HG02678 (cell line): Measurements from ENCODE around the gene CLDN7.
"Not testable (repeated sequence)": the region's sequence is repeated elsewhere in the genome, so short reads cannot be mapped to it uniquely, and the experiment has no call there.

Experiments used
- ATAC-seq: cut with Tn5 transposase; IDR thresholded peaks from one replicate; pipeline ENCODE4 v1.9.1; 2021; ENCODE audit warnings: mild to moderate bottlenecking, moderate library complexity; ENCODE audit not compliant: unreplicated experiment

CLDN7 gene

DNA sequence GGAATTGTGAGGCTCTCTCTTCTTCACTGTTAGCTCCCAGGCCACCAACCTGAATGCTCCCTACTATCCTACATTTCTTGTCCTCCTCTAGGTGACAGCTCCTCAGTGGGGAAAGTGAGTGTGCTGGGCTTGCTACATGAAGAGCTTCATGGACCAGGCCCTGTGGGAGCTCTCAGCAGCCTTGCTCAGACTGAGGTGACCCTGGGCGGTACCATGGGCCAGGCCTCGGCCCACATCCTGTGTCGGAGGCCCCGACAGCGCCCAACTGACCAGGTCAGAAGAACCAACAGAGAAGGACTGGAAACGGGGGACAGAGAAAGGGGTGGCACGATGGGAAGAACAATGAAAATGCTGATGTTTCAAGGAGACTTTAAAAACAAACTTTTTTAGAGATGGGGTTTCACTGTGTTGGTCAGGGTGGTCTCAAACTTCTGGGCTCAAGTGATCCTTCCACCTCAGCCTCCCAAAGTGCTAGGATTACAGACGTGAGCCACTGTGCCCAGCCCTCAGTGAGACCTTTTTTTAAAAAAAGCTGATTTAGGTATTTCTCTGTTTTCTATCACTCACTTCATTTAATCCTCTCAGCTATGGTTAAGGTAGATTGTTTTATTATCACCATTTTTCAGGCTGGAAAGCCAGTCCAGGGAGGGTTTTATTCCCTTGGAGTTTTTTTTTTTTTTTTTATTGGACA is 5.4 kb downstream of the CLDN7 start:
- no peak for ATAC-seq

DNA sequence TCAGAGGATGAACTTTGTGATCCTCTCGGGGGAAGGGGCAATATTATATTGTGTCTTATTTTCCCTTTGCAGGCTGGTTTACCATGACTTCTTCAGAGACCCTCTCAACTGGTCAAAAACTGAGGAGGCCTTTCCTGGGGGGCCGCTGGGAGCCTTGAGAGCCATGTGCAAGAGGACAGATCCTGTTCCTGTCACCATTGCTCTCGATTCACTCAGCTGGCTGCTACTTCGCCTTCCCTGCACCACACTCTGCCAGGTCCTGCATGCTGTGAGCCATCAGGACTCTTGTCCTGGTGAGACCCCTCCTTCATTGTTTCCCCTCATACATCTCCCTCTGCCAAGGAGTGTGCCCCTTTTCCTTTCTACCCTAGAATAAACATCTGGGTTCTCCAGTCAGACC is 7.8 kb downstream of the CLDN7 start:
- ATAC-seq: no peak

DNA sequence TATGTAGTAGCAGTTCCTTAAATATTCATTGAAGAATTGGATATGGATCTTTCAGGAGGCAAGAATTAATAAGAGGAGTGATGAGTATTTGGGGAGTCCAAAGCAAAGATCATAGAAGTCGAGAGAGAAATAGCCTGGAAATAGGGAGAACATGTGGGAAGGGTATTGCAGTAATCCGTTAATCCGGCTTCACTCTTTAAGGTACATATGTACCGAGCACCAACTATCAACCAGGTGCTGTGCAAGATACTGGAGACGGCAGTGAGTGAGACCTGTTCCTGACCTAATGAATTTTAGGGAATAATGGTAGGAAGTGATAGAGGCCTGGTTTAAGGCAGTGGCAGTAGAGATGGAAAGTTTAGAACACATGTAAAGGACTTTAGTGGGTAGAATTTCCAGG is 9.2 kb downstream of the CLDN7 start:
- ATAC-seq: no peak

DNA sequence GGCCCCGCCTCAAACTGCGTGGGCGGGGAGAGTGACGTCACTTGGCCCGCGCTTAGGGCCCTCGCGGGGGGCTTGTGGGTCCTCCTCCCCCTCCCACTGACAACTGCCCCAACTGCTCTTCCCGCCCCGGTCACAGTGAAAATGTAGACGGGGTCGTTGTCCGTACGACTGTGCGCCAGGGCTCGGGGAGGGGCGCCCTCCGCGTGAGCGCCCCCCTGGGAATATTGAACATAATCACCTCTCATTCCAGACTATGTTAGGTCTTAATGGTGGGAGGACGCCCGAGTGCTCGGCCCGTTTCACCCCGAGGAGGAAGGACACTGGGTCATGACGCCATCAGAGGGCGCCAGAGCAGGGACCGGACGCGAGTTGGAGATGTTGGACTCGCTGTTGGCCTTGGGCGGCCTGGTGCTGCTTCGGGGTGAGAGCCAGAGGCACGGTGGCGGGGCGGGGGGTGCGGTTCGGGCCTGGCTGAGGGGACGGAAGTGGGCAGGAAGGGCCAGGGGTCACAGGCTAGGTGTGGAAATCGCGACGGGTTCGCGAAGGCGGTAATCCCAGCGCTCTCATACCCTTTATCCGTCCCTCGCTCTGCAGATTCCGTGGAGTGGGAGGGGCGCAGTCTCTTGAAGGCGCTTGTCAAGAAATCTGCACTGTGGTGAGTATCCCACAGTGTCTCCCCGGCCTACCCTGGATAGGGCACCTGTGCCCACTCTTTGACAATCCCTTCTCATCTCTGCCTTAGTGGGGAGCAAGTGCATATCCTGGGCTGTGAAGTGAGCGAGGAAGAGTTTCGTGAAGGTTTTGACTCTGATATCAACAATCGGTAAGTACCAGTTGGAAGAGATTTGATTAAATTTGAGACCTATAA is 9.9 kb downstream of the CLDN7 start, which contains the start of gene ELP5:
TSS of gene ELP5 (plus strand) at position 40 of the 868 bp plus-strand sequence. CDS start at position 376, 336 bp downstream.
- ATAC-seq: peak; percentile 50

DNA sequence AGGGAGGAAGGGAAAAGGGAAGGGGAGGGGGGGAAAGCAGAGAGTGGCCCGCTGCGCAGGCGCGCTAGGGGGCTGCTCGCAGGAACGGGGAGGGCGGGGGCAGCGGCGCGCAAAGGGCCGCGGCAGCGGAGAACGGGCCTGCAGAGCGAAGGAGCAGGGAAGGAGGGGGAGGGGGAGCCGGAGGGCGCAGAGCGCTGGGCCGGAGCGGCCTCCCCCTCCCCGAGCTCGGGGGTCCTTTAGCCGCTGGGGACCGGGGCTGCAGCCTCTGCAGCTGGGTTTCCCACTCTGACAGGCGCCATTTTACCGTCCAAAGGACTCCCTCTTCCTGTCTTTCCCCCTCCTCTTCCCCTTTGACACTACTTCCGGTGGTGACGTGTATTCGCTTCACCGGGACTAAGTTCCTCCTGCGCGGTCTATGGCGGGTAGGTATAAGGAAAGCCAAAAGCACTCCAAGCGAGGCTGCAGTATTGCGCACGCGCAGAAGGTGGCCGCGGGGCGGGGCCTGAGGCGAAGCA is 10.6 kb downstream of the CLDN7 start, which contains the start of gene CTDNEP1:
TSS of gene CTDNEP1 (minus strand) at position 74 of the 515 bp plus-strand sequence. CDS start 438 bp downstream, outside the sequence.
- ATAC-seq: peak; percentile 81

DNA sequence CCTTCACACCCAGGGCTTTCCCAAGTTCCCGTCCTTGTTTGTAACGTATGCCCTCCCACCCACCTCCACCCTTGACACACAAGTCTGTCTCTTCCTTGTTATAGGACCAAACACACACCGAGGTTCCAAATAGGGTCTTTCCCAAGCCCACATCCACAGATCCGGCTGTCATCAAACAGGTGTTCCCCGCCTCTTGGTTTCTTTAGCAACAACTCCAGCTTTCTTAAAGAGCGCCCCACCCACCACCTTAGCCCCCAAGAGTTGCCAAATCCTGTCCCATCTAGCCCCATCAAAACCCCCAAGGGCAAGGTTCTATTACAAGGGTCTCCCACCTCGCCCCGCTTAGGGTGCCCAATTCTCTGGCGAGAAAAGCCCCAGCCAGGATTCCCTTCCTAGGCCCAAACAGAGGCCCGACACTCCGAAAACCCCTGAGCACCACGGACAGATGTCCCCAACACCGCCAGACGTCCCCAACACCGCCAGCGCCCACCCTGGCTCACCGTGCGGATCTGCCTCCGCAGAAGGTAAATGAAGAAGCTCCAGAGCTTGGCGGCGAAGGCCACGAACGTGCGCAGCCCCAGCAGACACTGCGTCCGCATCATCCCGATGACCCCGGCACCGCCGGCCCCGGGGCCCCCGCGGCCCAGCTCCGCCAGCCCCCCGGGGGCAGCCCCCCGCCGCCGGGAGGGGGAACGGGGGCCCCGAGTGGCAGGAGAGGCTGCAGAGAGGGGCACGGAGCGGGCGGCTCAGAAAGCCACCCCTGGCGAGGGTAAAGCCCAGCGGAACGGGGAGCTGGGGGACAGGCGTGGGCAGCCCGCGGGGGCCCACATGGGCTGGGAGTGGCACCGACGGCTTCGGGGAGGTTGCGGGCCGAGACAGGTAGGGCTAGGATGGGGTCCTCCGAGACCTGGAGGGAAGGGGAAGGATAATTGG is 11.3 kb downstream of the CLDN7 start:
- ATAC-seq: no peak

DNA sequence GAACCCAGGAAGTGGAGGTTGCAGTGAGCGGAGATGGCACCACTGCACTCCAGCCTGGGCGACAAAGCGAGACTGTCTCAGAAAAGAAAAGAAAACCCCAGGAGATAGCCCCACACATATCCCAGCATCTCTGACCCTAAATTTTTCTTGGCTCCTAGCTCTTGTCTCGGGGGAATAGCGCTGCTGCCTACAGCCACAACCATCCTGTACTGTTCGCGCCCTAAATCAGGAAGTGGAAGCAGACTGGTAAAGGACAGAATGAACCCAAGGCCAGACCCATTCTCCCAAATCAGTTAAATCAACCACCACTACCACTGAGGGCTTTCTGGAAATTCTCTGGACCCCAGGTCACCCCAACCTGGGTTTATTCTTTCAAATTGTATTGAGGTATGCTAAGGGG is 12.4 kb downstream of the CLDN7 start:
- ATAC-seq: no peak

DNA sequence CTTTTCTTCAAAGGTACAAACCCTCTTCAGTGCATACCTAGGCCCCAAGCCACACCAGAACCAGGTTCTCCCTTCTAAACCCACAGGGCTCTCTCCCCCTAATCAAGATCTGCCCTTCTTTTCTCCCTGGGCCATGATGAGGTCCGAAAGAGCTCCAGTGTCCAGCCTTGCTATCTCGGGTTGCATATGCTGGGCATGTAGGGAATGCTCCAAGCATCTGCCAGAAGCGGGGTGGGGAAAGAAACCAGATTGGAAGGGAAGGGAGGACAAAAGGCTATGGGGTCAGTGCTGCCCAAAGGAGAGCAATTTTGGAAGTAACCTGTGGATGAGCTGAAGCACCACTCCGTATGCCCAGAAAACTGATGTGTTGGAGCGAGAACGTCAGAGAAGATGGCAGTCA is 13.1 kb downstream of the CLDN7 start:
- no peak for ATAC-seq

DNA sequence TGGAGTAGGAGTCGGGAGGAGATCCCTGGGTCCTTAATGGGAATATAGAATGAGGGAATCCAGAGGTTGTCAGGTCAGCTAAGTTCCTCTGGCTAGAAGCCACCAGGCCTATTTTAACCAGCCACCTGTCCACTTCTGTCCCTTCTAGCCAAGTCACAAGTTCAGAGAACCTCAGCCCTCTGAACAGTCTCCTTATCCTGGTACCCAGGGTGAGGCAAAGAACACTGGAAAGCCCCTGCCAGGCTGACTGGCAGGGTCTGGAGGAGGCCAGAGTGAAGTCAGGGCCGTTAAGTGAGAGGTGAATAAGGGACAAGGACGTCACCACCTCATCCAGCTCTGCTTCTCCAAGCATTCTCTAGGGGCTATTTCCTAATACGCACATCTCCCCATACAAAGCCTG is 13.5 kb downstream of the CLDN7 start:
- no peak for ATAC-seq

DNA sequence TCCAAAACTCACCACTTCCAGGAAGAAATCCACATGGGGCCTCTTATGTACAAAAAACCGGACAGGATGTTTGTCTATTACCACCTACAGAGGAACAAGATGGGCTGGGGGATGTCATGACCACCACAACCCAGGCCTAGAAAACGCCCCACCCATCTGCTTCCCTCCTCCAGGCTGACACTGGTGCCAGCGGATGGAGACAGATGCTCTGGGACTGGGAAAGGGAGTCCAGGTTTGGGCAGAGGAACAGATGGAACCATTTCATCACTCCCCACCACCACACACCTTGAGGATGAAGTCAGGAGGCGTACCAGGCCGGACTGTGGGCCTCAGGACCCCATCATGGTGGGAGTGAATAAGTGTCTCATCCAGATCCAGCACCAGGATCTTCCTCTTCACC is 15.5 kb downstream of the CLDN7 start:
- ATAC-seq: no peak

DNA sequence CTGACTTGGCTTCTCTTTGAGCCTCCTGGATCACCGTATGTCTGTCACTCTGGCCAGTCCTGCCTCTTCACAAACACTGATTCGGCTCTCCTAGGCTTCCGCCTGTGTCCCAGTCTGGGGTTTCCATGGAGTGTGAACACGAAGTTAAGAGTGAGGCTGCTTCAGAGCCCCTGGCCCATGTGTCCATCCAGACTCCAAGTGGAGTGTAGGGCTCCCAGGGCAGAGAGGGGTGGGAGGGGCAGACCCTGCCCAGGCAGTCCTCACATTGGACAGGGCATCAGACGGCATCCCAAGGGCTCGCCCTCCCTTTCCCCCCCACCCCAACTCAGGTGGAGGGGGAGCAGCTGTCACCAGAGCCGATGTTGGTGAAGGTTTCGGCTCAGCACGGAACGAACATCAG is 18.4 kb downstream of the CLDN7 start:
- ATAC-seq: not testable (repeated sequence)

DNA sequence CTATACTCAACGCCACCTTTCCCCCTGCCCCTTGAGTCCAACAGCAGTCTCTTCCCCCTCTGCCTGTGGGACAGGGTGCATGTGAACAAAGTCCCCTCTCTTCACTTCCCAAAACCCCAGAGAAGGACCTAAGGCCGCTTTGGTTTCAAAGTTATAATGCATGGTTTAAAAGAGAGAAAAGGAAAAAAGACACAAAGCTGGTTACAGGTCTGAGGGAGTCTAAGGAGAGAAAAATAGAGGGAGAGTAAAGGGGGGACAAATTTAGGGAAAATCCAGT is 18.9 kb downstream of the CLDN7 start:
- ATAC-seq: no peak

DNA sequence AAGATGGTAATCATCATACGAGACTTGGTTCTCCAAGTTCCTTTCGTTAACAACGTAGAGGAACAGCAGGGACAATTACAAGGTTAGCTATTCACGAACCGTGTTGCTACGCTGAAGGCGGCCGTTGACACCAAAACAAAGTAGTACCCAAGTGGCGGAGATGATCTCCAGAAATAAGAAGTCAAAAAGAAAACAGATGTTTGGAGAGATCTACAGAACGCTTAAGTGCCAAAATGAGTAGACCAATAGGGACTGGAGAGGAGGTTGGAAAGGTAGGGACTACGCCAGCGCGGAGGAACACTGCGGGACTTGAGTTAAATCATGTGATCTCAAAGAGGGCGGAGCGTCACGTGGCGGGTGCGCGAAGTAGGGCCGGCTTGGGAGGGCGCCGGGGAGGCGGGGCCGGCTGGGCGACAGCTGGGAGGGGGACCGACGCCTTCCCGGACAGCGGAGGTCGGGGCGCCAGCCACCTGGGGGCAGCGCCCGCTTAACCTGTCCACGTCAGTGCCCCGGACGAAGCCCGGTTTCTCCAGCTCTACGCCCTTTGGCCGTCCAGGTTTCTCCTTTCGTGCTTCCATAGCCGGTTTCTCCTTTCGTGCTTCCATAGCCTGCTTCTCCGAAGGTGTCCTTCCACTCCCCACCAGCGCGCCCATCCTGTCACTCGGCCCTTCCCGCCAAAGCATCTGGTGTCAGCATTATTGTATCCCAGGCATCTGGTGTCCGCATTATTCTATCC is 19.4 kb downstream of the CLDN7 start:
- ATAC-seq: peak; percentile 45

DNA sequence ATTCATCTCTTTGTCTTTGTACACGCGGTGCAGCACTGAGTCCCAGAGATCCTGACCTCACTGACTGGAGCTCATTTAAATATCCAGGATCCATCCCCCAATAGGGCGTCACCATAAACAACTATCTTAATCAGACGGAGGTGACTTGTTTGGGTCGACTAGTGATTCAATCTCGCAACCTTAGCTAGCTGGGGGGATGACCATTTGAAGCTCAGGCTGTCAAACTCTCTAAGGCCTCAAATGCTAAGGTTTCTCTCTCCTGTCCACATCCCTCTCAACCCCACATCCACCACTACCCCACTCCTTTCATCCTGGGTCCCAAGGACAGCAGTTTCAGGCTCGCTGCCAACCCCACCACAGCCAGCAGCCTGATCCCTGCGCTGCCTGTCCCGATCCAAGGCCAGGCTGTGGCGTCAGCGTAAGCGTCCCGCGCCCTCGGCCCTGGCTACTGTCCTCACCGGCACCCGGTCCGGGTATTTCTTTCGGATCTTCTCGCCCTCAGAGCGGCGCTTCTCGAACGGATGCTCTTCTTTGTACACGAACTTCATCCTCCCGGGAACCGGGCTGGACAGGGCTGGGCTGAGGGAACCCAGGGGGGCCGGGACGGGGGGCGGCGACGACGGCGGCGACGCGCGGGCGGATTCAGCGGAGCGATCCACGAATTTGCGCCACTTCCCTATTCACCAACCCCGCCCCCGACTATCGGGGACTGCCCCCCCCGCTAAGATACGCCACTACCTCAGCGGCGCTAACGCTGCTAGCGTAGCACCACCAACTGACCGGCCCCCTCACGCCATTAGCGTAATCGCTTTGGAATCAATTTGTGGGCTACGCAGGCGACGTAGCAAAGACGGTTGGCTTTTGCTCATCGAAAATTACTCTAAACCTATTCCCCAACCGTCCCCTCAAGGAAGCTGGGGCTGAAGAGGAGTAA is 20.2 kb downstream of the CLDN7 start, which contains the start of gene GABARAP:
TSS of gene GABARAP (minus strand) at position 667 of the 934 bp plus-strand sequence. CDS start at position 548, 119 bp downstream.
- peak; percentile 34 for ATAC-seq

DNA sequence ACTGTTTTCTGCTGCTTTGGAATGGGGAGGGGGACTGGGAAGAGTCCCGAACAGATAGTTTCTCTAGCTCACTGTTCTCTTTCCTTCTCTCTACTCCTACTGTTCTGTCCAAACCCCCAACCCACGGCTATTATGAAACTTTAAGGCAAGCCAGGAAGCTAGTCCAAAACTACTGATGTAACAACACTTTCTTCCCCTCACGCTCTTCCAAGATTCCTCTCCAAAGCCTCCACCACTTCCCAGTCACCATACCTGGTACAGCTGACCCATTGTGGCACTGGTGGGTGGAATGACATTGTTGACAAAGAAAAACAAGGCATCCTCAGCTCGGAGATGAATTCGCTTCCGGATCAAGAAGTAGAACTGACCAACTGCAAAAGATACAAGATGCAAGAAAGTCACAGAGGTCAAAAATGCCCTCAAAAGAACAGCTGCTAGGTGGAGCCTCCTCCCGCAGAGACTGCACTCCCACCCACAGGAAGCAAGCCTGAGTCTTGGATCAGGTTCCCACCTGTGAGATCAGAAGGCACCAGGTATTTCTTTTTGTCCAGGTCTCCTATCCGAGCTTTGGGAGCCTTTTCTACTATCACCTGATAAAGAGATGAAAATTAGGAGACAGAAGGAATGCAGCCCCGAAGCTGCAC is 21.1 kb downstream of the CLDN7 start:
- ATAC-seq: no peak

DNA sequence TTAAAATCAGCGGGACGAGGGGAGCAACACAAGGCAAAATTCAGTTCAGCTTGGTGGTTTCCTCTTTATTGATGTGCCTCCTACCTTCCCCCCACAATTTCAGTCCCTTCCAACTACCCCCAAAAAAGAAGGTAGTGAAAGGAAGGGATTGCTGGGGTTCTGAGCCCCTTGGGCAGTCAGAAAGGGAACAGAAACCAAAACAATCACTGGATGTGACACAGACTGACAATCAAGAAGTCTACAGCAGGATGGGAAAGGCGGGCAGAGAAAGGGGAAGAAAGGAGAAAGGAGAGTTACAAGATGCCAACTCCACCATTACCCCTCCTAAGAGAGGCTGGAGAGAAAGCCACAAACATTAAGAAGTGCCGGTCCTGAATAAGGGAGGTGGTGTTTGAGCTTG is 21.9 kb downstream of the CLDN7 start:
- no peak for ATAC-seq

DNA sequence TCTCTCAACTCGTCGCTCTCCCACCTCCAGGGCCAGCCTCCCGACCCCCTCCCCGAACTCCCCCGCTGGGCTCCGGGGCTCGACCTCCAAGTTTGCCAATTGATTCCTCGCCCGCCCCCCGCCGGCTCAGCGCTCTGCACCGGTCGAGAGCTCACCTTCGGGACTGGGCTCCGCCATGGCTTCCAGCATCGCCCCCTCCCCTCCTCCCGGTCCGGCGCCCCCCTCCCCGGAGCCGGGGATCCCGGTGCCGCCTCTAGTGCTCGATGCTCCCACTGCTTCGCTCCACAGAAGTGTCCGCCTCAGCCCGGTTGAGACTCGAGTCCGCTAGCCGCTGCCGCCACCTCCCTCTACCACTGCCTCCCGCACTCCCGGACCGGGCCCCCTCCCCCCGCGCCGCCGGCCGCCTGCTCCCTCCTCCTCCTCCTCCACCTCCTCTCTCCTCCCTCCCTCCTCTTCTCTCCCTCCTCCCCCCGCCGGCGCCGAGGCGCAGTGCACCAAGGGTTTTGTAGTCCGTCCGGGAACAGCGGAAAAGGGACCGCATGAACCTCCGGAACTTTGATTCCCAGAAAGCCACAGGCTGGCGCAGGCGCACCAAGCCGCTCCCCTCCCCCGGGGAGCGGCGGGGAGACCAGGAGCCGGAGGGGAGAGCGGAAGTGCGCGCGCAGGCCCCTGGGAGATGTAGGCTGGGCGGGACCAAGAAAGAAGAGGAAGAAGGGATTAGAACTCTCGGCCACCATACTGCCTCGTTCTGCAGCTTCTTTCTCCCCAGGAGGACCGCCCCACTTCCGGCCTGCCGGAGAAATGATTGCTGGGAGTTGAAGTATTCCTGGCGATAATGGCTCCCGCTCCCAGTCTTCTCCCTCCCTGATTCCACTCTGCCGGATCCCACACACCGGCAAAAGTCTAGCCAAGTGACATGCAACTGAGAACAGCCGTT is 22.9 kb downstream of the CLDN7 start, which contains the start of gene PHF23:
TSS of gene PHF23 (minus strand) at position 367 of the 937 bp plus-strand sequence. CDS start at position 189, 178 bp downstream.
- peak; percentile 59 for ATAC-seq
